Gastrocnemius medialis (tissue), 4 donors: ENCODE results near the gene EVC2. TPM values are rescaled to one million over a fixed set of nuclear protein-coding genes. Genes with fewer than 3 reads are reported as not detected.

ENCODE experiments used
- ATAC-seq, 2 donors: fragments of 150-250 bp; one replicate each; pipeline ENCODE4 v1.9.1; 2016
- DNase-seq, 2 donors: peaks; one replicate each; pipeline ENCODE4 v3.0.0-alpha.2; 2019
- H3K27ac ChIP-seq, 4 donors: fragments of 200-600 bp; sonication (generic); 1 replicate in 1 of 4; 2 replicates in 3 of 4; pipeline ENCODE4 v1.5.1; 2016 to 2018; ENCODE audit warnings: mild to moderate bottlenecking in 2 of 4, moderate library complexity in 1 of 4
- H3K27me3 ChIP-seq, 3 donors: fragments of 200-600 bp; sonication (generic) in 2 of 3; 1 replicate in 1 of 3; 2 replicates in 2 of 3; pipeline versions ENCODE4 v1.5.1 to v1.6.0; 2016 to 2019; ENCODE audit warnings: mild to moderate bottlenecking in 1 of 3, moderate library complexity in 1 of 3
- H3K36me3 ChIP-seq, 2 donors: fragments of 200-600 bp; sonication (generic) in 1 of 2; one replicate each; pipeline ENCODE4 v1.5.1; 2017 to 2018
- H3K4me1 ChIP-seq, 2 donors: fragments of 200-600 bp; sonication (generic) in 1 of 2; one replicate each; pipeline ENCODE4 v1.5.1; 2016 to 2017; ENCODE audit warnings: mild to moderate bottlenecking in 2 of 2
- H3K4me3 ChIP-seq, 4 donors: fragments of 200-600 bp; sonication (generic) in 3 of 4; 1 replicate in 1 of 4; 2 replicates in 3 of 4; pipeline ENCODE4 v1.5.1; 2016 to 2019; ENCODE audit warnings: mild to moderate bottlenecking in 2 of 4
- H3K9me3 ChIP-seq, 3 donors: fragments of 200-600 bp; sonication (generic) in 2 of 3; 1 replicate in 1 of 3; 2 replicates in 2 of 3; pipeline ENCODE4 v1.5.1; 2016 to 2019
- CTCF ChIP-seq, 5 experiments: fragments of 450-650 bp in 3 of 5; fragments of 200-600 bp in 2 of 5; sonication (generic) in 2 of 5; IDR thresholded peaks in 4 of 5; conservative IDR thresholded peaks in 1 of 5; 1 replicate in 4 of 5; 2 replicates in 1 of 5; pipeline ENCODE4 v1.5.1; 2016 to 2019; ENCODE audit warnings: antibody characterized with exemption in 5 of 5, mild to moderate bottlenecking in 3 of 5, moderate library complexity in 3 of 5
- POLR2A ChIP-seq, 2 donors: fragments of 450-650 bp; IDR thresholded peaks; one replicate each; pipeline ENCODE4 v1.6.1; 2017; ENCODE audit warnings: antibody characterized with exemption in 2 of 2, mild to moderate bottlenecking in 2 of 2, moderate library complexity in 2 of 2
- in situ Hi-C, 4 donors: fragments of 200-750 bp; cut with MboI; loops; one replicate each; pipeline versions ENCODE4 v1.15.0 to v1.8.0; 2017; ENCODE audit warnings: low sequenced_read_pairs in 4 of 4
- intact Hi-C: fragments of 100-400 bp; cut with DNase I; formaldehyde crosslinking; loops from one replicate; pipeline ENCODE4 v1.15.1; 2023; ENCODE audit warnings: low total_unique reads
- total RNA-seq, 4 donors: library from RNA; depleted of rRNA; stranded (reverse); fragments of >200 nt; gene quantifications; one replicate each; pipeline versions ENCODE4 v1.1.0 to v1.2.3, GENCODE V29; 2016

The EVC2 gene
- total RNA-seq, 4 donors from 2014 or later, result 0.62 to 1.7 (median 1.5) TPM

GRCh38 chr4:5545271-5545670 is 163.1 kb downstream of the EVC2 start:
- intact Hi-C loops, result no loop called here
- Histone ChIP-seq H3K27ac (no peak overlapping the region), H3K27me3 (no peaks in the 10 kb centered on the region), H3K4me1 (no peaks in the 10 kb centered on the region), H3K9me3 (no peaks in the 10 kb centered on the region), H3K4me3 (no peak overlapping the region), H3K36me3 (no peaks in the 10 kb centered on the region)
- in situ Hi-C loops, result no loop called here
- DNase-seq (no peak), ATAC-seq (no peak)
- TF ChIP-seq CTCF (IDR thresholded peaks at IDR 0.05 in 4 of 5, conservative IDR thresholded peaks at IDR 0.05 in 1 of 5) (no peak), POLR2A (IDR thresholded peaks at IDR 0.05) (no peak)

GRCh38 chr4:5544762-5545161 is 163.6 kb downstream of the EVC2 start:
- DNase-seq, result no peak
- in situ Hi-C loops, result no loop called here
- H3K9me3 ChIP-seq, result no peaks in the 10 kb centered on the region

GRCh38 chr4:5543681-5544080 is 164.7 kb downstream of the EVC2 start:
- Histone ChIP-seq H3K36me3 (no peaks in the 10 kb centered on the region), H3K9me3 (no peaks in the 10 kb centered on the region), H3K27me3 (no peaks in the 10 kb centered on the region), H3K4me3 (no peak overlapping the region), H3K4me1 (no peaks in the 10 kb centered on the region), H3K27ac (no peak overlapping the region)
- intact Hi-C loops (no loop called here), in situ Hi-C loops (no loop called here)
- ATAC-seq, result no peak
- TF ChIP-seq POLR2A (IDR thresholded peaks at IDR 0.05), result no peak
- no peak for TF ChIP-seq CTCF (IDR thresholded peaks at IDR 0.05 in 4 of 5, conservative IDR thresholded peaks at IDR 0.05 in 1 of 5)
- DNase-seq, result no peak

More at GRCh38 chr4:5544762-5545161, 163.6 kb downstream of the EVC2 start:
- Histone ChIP-seq H3K36me3 (no peaks in the 10 kb centered on the region), H3K27ac (no peak overlapping the region), H3K4me3 (no peak overlapping the region), H3K4me1 (no peaks in the 10 kb centered on the region), H3K27me3 (no peaks in the 10 kb centered on the region)
- TF ChIP-seq CTCF (IDR thresholded peaks at IDR 0.05 in 4 of 5, conservative IDR thresholded peaks at IDR 0.05 in 1 of 5) (no peak), POLR2A (IDR thresholded peaks at IDR 0.05) (no peak)
- intact Hi-C loops, result no loop called here
- no peak for ATAC-seq

GRCh38 chr4:5541169-5541568 is 167.2 kb downstream of the EVC2 start:
- in situ Hi-C loops (no loop called here), intact Hi-C loops (no loop called here)
- H3K4me3 ChIP-seq, result no peak overlapping the region
- TF ChIP-seq CTCF (IDR thresholded peaks at IDR 0.05 in 4 of 5, conservative IDR thresholded peaks at IDR 0.05 in 1 of 5), result no peak
- no peaks in the 10 kb centered on the region for H3K36me3 ChIP-seq
- no peaks in the 10 kb centered on the region for H3K27me3 ChIP-seq
- no peak for DNase-seq
- no peaks in the 10 kb centered on the region for H3K9me3 ChIP-seq
- no peak for ATAC-seq
- no peak overlapping the region for H3K27ac ChIP-seq
- no peaks in the 10 kb centered on the region for H3K4me1 ChIP-seq

- TF ChIP-seq CTCF (IDR thresholded peaks at IDR 0.05 in 4 of 5, conservative IDR thresholded peaks at IDR 0.05 in 1 of 5) (no peak), POLR2A (IDR thresholded peaks at IDR 0.05) (no peak)
- H3K9me3 ChIP-seq, result no peaks in the 10 kb centered on the region
- H3K4me3 ChIP-seq, result no peak overlapping the region
- intact Hi-C loops (no loop called here), in situ Hi-C loops (no loop called here)
- H3K36me3 ChIP-seq, result no peaks in the 10 kb centered on the region
- no peaks in the 10 kb centered on the region for H3K27me3 ChIP-seq
- ATAC-seq (no peak), DNase-seq (no peak)
- H3K27ac ChIP-seq, result no peak overlapping the region
- H3K4me1 ChIP-seq, result no peaks in the 10 kb centered on the region
Observed at GRCh38 chr4:5539584-5539983, 168.8 kb downstream of the EVC2 start.
